Activated gamma-delta T cell (primary cell): ENCODE measurements around the gene ANK3.

Experiments
- DNase-seq: peaks from one replicate; lab custom pipeline; 2025; lab: John Stamatoyannopoulos, UW

Gene ANK3

GRCh38 chr10:60377042-60377352 is 12.7 kb downstream of the ANK3 start:
- no peak for DNase-seq

DNA sequence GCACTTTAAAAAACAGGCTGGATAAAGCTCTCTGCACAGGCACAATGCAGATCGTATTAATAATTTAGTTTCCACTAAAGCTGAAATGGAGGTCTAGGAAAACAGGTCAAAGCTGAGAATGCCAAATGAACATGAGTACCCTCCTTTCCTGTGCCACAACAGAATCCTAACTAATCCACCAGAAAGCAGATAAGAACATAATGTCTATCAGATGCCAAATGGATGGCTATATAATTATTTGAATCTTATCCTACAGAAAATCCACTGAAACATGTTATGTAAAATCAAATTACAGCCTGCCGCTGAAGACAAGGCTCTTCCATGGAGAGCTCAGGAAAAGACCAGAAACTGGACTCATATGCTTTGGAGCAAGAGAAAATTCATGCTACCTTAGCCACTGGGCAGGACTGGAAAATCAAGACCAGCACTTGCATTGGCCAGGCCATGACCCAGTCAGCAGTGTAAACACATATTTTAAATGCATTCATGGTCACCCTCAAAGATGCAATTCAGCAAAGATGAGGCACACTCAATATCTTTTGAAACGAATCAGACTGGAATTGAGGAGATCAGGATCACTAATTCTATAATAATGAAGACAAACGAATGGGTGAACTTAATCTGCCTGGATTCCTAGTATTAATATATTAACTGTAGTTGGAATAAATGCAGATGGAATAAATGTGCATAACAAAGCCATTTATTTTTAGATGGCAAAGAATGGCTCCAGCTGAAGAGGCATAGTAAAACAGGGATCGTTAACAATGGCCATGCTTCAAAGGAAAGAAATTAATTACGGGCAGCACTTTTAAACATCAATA is 13.2 kb downstream of the ANK3 start:
- no peak for DNase-seq

DNA sequence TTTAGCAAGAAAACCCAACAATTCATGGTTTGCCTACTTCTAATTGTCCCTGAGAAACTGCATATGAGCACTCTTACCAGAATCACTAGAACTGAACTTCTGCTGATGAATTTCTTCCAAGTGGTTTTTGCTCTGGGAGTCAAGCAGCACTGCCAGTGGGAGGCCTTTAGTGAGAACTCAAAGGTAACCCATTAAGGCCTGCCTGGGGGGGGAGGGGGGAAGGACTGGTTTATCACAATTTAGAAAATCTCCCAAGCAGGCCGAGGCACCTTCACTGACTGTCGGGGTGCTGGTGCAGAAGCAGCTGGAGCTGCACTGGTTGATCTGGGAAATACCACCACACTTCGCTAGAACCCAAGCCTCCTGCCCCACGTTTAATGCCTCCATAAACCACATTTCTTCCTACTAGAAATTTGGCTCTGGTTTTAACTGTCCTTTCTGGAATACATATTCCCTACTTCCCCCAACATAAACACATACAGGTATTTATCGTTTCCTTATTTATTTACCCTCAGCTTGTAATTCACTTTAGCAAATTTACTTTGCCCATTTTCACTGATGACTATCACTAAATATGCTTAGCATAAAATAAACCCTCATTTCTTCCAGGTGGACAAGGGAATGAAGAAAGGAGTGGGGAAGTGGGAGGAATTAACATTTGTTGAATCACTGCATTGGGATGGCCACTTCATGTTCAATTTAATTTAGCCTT is 14.2 kb downstream of the ANK3 start:
- no peak for DNase-seq

DNA sequence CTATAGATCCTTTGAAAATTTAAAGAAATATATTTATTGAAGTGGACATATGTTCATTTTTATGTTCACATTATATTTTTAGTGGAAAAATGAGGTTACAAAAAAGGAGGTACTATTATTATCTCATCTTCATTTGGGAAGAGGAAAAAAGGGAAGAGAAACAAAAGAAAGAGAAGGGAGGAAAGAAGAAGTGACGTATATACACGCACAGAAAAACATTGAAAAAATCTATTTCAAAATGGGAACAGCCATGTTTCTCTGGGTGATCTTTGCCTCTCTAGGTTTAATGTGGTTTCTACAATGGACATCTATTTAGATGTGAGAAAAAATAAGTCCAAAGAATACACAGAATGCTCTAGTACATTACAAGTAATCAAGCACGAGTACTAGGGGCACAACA is 14.8 kb downstream of the ANK3 start:
- DNase-seq, result no peak

DNA sequence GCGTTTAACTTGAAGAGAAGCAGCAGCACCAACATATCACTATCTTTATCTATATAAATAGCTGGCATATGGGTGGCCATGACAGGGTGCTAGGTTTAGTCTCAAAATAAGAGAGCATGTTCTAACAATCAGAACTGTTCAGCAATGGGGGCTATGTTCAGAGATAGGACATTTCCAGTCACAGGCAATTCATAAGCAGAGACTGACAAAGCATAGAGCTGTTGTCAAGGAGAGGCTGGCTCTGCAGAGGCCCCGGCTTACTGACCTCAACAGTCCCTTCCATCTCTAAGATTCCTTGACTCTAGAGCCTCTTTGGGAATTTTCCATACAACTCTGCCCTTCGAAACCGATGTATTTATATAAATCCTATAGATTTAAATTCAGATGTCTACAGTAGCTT is 17.2 kb downstream of the ANK3 start:
- DNase-seq, result no peak

- DNase-seq, result no peak
Observed at GRCh38 chr10:60369547-60369930, 20.1 kb downstream of the ANK3 start.

DNA sequence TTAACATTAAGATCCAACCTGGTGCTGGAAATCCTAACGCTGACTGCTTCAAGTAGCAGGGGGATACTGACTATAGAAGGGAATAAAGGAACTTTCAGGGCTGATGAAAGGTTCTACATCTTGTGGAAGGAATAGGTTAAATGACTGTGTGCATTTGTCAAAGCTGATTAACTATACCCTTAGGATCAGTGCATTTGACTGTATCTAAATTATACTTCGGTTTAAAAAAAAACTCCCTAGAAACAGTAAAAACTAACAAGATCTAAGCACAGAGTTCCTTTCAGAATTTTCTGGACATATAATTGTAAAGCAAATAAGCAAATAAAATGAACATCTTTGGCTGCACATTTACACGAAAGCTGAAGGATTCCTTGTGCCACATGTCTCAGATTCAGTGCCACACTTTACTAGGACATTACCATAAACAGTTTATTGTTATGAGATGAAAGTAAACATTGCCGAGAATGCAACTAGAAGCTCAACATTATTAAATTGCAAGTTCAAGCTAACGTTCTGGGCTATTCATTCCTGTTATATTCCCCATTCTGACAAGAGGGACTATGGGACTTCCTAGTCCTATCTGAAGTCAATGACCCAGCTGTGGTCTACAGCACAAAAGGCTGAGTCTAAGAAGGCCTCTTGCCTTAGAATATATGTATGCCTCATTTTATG is 20.7 kb downstream of the ANK3 start:
- no peak for DNase-seq

- DNase-seq, result no peak
Observed at GRCh38 chr10:60367901-60368300, 21.8 kb downstream of the ANK3 start.

DNA sequence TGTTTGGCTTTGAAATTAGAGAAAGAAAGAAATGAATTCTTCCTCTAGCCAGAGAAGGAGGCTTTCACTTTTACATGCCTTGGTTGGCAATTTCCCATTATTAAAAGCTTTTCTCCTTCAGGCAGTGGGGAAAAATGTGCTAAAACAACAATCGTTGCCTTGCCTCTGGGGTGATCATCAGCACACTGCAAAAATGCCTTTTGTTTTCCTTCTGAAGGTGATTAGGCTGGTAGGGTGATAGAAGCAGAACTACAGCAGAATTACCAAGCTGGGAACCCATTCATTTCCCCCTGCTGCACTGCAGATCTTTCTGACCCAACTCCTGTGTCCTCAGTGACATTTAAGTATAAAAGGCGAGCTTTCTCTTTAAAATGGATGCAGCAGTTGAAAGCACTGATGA is 22.2 kb downstream of the ANK3 start:
- no peak for DNase-seq

GRCh38 chr10:60367024-60367423 is 22.7 kb downstream of the ANK3 start:
- no peak for DNase-seq

DNA sequence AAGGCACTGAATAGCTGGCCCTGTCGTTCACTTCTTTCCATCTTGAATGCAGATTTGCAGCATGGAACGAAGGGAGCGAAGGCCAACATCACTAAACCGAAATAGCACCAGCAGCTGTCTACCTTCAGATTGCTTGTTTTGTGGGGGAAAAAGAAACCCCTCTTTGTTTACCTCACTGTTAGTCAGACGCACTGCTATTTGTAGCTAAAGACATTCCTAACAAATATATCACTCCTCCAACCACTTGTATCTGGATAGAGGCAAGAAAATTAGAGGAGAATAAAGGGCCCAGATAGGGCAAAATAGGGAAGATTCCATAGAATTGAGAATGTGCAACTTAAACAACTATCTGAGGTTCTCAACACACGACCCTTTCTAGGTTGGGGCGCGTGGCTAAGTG is 26.5 kb downstream of the ANK3 start:
- no peak for DNase-seq

- no peak for DNase-seq
Observed at GRCh38 chr10:60362461-60362860, 27.2 kb downstream of the ANK3 start.

GRCh38 chr10:60359066-60359465 is 30.6 kb downstream of the ANK3 start:
- DNase-seq, result no peak

GRCh38 chr10:60358282-60358681 is 31.4 kb downstream of the ANK3 start:
- no peak for DNase-seq

- no peak for DNase-seq
Observed at GRCh38 chr10:60353519-60354258, 36.0 kb downstream of the ANK3 start.

DNA sequence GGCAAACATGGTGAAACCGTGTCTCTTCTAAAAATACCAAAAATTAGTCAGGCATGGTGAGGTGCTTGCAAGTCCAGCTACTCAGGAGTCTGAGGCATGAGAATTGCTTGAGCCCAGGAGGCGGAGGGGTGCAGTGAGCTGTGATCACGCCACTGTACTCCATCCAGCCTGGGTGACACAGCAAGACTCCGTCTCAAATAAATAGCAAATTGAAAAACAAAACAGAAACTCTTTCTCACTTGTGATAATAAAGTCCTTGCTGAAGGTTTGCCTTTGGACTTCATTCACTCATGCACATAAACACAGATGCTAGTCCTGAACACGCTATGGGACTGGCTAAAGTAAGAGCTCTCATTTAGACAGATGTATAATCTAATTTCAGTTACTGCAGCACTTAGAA is 37.6 kb downstream of the ANK3 start:
- no peak for DNase-seq

DNA sequence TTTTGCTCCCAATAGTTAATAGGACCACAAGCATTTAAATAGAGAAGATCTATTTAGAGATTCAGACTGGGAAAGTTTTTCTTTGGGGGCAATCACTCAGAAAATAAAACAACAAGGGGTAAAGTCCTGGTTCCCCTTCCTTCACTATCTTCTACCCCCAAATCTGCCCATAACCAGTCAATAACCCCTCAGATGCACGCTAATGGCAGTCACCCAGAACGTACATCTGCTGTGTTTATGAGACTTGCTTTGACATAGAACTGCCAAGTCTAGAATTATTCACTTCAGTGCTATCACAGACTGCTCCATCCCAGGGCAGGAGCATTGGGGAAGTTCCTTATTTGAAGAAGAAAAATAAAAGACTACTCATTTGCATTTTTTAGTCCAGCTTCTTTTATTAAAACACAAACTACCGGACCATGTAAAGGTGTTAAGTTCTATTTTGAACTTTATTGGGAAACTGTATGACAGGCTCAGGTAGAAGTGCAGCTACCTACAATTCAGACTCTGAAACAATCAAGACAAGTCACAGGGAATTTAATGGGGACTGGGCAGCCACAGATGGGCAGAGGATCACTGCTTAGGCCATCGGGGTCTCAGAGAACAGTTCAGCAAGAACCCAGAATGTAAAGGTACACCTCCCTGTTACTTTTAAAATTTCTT is 38.4 kb downstream of the ANK3 start:
- DNase-seq, result no peak

GRCh38 chr10:60350400-60350799 is 39.3 kb downstream of the ANK3 start:
- no peak for DNase-seq

GRCh38 chr10:60349426-60349825 is 40.2 kb downstream of the ANK3 start:
- no peak for DNase-seq

GRCh38 chr10:60348982-60349381 is 40.7 kb downstream of the ANK3 start:
- DNase-seq, result no peak

- DNase-seq, result no peak
Observed at GRCh38 chr10:60347270-60347669, 42.4 kb downstream of the ANK3 start.

DNA sequence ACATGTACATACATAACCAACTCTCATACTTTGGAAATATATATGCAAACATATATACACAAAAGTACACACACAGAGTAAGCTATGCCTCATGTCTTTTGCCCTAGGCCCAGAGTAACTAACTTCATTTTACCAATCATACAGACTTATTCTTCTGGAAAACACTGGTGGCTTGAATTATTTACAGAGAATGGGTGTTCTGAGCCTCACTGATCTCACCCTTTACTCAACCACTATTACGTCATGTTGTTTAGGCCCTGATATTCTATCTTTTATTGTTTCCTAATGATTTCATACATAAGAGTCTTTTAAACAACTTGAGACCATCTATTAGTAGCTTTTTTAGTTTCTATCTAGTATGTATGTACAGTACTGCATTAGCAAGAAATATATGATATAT is 43.0 kb downstream of the ANK3 start:
- DNase-seq, result no peak
